ENCODE results near the gene ENGASE. TPM values are rescaled to one million over a fixed set of nuclear protein-coding genes. Genes with fewer than 3 reads are reported as not detected.

ENGASE gene
- total and polyA plus RNA-seq, 9 of the 15 experiments (the other 6 are each of a cell fraction or from before 2014, with no cell fraction given): 0.06 to 45.5 (median 13.9) TPM

- CTCF ChIA-PET (ENCODE audit: low intra/inter-chr PET ratio): no interaction called here
- in situ Hi-C loops (cut with MboI): no loop called here
- Histone ChIP-seq H3K9me3 (replicated peaks; ENCODE audit: control insufficient read depth, insufficient read depth, low read depth, low read length) (no peaks in the 10 kb centered on the region), H3K4me1 (replicated peaks in 1 of 2; ENCODE audit: control insufficient read depth in 2 of 2, insufficient read depth in 2 of 2, low read length in 2 of 2) (peaks cover 0 to 14% of the 10 kb centered on the region in 2 experiments; a peak in 2 of 5 replicates), H3K36me3 (ENCODE audit: control insufficient read depth, insufficient read depth, low read length) (no peaks in the 10 kb centered on the region), H3K79me2 (ENCODE audit: control insufficient read depth, insufficient read depth, low read length) (no peaks in the 10 kb centered on the region), H2AFZ (ENCODE audit: low read depth, low read length) (no peak overlapping the region), H3K4me2 (ENCODE audit: insufficient read depth, low read length) (no peak overlapping the region), H3K27me3 (ENCODE audit: control insufficient read depth in 2 of 2, insufficient read depth in 2 of 2, low read length in 2 of 2) (peaks cover 0 to 82% of the 10 kb centered on the region in 2 experiments; a peak in 4 of 5 replicates), H3K9ac (ENCODE audit: insufficient read depth in 1 of 2, low read depth in 2 of 2, low read length in 2 of 2) (no peak overlapping the region), H4K20me1 (replicated peaks; ENCODE audit: control insufficient read depth, insufficient read depth, low read length) (peaks cover 17% of the 10 kb centered on the region), H3K4me3 (no peak overlapping the region), H3K9me1 (ENCODE audit: control insufficient read depth, insufficient read depth, low read length) (no peaks in the 10 kb centered on the region), H3K27ac (ENCODE audit: extremely low read depth, low read depth, low read length) (no peak overlapping the region)
- no peak for DNase-seq (ENCODE audit: extremely low read depth in 1 of 4, low spot score in 3 of 4)
- intact Hi-C loops (cut with micrococcal nuclease): no loop called here
- WGBS (ENCODE audit: insufficient coverage, low coverage, missing lambda C conversion rate): 0% methylated on average over 11 of the region's 22 CpGs
- no peak for TF ChIP-seq ZNF384 (IDR thresholded peaks at IDR 0.05; ENCODE audit: low read depth, low read length)
- TF ChIP-seq HDAC1 (IDR thresholded peaks at IDR 0.05): no peak
- TF ChIP-seq ZNF507 (tag; conservative IDR thresholded peaks at IDR 0.05): no peak
- no peak for ATAC-seq
- no TSS peak for BruUV-seq (replicated peaks)
- POLR2A ChIA-PET: no interaction called here
- FAIRE-seq: no peak
These were observed 40.9 kb downstream of the ENGASE start for GRCh38 chr17:79115487-79115886.

DNA sequence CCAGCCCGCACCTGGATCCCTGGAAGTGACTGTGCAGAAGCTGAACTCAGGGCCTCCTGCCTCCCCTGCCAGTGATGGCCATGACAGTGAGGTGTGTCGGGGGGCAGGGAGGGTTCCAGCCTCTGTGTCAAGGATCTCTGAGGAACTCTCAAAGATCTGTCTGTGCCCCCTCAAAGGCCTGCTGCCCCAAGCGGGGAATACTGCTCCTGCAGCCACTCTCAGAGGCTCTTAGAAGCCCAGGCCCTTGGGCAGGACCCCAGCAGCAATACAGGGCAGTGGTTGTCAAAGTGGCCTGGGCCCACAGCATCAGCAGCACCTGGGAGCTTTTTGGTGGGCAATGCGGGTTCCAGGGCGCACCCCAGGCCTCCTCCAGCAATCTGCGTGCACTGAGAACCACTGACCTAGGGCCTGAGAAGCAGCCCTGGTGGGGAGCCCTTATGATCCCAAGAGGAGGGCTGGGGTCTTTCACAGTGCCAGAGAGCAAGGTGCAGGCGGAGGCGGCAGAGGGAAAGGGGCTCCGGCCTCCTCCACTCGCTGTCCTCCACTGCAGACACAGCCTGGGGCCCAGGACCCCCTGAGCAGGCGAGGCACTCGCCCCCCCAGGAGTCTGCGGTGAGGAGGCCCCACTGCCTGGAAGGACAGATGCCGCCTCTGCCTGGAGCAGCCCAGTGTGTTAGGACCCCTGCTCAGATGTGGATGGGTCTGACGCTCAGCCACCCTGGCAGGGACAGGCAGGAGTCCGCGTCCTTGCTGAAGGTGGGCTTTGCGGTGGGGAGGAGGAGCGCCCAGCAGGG is 42.1 kb downstream of the ENGASE start:
- H3K9ac ChIP-seq (ENCODE audit: insufficient read depth in 1 of 2, low read depth in 2 of 2, low read length in 2 of 2): no peak overlapping the region
- BruUV-seq (replicated peaks): no TSS peak

More for the DNA sequence above, 42.1 kb downstream of the ENGASE start:
- Histone ChIP-seq H3K36me3 (ENCODE audit: control insufficient read depth, insufficient read depth, low read length) (no peaks in the 10 kb centered on the region), H3K79me2 (ENCODE audit: control insufficient read depth, insufficient read depth, low read length) (no peaks in the 10 kb centered on the region), H3K9me1 (ENCODE audit: control insufficient read depth, insufficient read depth, low read length) (no peaks in the 10 kb centered on the region), H3K27ac (ENCODE audit: extremely low read depth, low read depth, low read length) (no peak overlapping the region), H3K9me3 (replicated peaks; ENCODE audit: control insufficient read depth, insufficient read depth, low read depth, low read length) (no peaks in the 10 kb centered on the region), H4K20me1 (replicated peaks; ENCODE audit: control insufficient read depth, insufficient read depth, low read length) (peaks cover 19% of the 10 kb centered on the region), H2AFZ (ENCODE audit: low read depth, low read length) (no peak overlapping the region), H3K4me2 (ENCODE audit: insufficient read depth, low read length) (no peak overlapping the region), H3K4me1 (replicated peaks in 1 of 2; ENCODE audit: control insufficient read depth in 2 of 2, insufficient read depth in 2 of 2, low read length in 2 of 2) (peaks cover 0 to 14% of the 10 kb centered on the region in 2 experiments; a peak in 2 of 5 replicates), H3K27me3 (ENCODE audit: control insufficient read depth in 2 of 2, insufficient read depth in 2 of 2, low read length in 2 of 2) (peaks cover 0 to 76% of the 10 kb centered on the region in 2 experiments), H3K4me3 (no peak overlapping the region)
- WGBS (ENCODE audit: insufficient coverage, low coverage, missing lambda C conversion rate): under 1% methylated on average over 17 of the region's 19 CpGs
- ChIA-PET POLR2A (interaction anchor here (0.6 kb wide), 1 partner anchor 832 kb away, joined by 3 read pairs; no protein-coding TSS in a partner anchor), CTCF (ENCODE audit: low intra/inter-chr PET ratio) (no interaction called here)
- in situ Hi-C loops (cut with MboI) (no loop called here), intact Hi-C loops (cut with micrococcal nuclease) (no loop called here)
- ATAC-seq: peak; percentile 63
- FAIRE-seq: no peak
- peak in 2 of 4 experiments; percentile 37 for DNase-seq (ENCODE audit: extremely low read depth in 1 of 4, low spot score in 3 of 4)
- no peak for TF ChIP-seq PTTG1 (tag; IDR thresholded peaks at IDR 0.05; ENCODE audit: low read depth)
- TF ChIP-seq, protein P1, sequence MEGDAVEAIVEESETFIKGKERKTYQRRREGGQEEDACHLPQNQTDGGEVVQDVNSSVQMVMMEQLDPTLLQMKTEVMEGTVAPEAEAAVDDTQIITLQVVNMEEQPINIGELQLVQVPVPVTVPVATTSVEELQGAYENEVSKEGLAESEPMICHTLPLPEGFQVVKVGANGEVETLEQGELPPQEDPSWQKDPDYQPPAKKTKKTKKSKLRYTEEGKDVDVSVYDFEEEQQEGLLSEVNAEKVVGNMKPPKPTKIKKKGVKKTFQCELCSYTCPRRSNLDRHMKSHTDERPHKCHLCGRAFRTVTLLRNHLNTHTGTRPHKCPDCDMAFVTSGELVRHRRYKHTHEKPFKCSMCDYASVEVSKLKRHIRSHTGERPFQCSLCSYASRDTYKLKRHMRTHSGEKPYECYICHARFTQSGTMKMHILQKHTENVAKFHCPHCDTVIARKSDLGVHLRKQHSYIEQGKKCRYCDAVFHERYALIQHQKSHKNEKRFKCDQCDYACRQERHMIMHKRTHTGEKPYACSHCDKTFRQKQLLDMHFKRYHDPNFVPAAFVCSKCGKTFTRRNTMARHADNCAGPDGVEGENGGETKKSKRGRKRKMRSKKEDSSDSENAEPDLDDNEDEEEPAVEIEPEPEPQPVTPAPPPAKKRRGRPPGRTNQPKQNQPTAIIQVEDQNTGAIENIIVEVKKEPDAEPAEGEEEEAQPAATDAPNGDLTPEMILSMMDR (IDR thresholded peaks at IDR 0.05 in 2 of 3, conservative IDR thresholded peaks at IDR 0.05 in 1 of 3; ENCODE audit: insufficient read depth in 2 of 3, low read depth in 1 of 3, low read length in 3 of 3): peak in 1 of 3 experiments; percentile 25; a peak in 1 of 6 replicates
- TF ChIP-seq ZMIZ1 (IDR thresholded peaks at IDR 0.05; ENCODE audit: low read depth in 2 of 2, low read length in 2 of 2): no peak
- no peak for TF ChIP-seq THRAP3 (IDR thresholded peaks at IDR 0.05; ENCODE audit: borderline replicate concordance)
